Kidney glomerular epithelial cell (primary cell): ENCODE data around the gene RABGGTA.

ENCODE experiments used
- DNase-seq: peaks from one replicate; lab custom pipeline; 2025; lab: John Stamatoyannopoulos, UW

Gene RABGGTA

GRCh38 chr14:24279301-24280186, 8.1 kb upstream of the RABGGTA start:
- no peak for DNase-seq

GRCh38 chr14:24278424-24278823, 7.0 kb upstream of the RABGGTA start:
- no peak for DNase-seq

GRCh38 chr14:24277606-24278321, 6.4 kb upstream of the RABGGTA start:
- DNase-seq: no peak

GRCh38 chr14:24277071-24277470, 5.7 kb upstream of the RABGGTA start:
- DNase-seq: no peak

GRCh38 chr14:24274101-24274543, 2.7 kb upstream of the RABGGTA start:
- DNase-seq: no peak

- DNase-seq: peak; percentile 2
These were observed 2.1 kb upstream of the RABGGTA start for GRCh38 chr14:24273422-24273998.

- no peak for DNase-seq
These were observed 1.1 kb upstream of the RABGGTA start for GRCh38 chr14:24272467-24272866.

GRCh38 chr14:24271834-24272263, 452 bp upstream of the RABGGTA start:
- no peak for DNase-seq

- no peak for DNase-seq
These were observed 762 bp downstream of the RABGGTA start for GRCh38 chr14:24270537-24271133.

GRCh38 chr14:24269910-24270536, 1.4 kb downstream of the RABGGTA start:
- no peak for DNase-seq

- DNase-seq: no peak
These were observed 2.0 kb downstream of the RABGGTA start for GRCh38 chr14:24269368-24269767.

- no peak for DNase-seq
These were observed 3.2 kb downstream of the RABGGTA start for GRCh38 chr14:24268225-24268624.

- DNase-seq: no peak
These were observed 3.9 kb downstream of the RABGGTA start for GRCh38 chr14:24267516-24267915.

- no peak for DNase-seq
These were observed 4.8 kb downstream of the RABGGTA start for GRCh38 chr14:24266344-24267244.

- DNase-seq: no peak
These were observed 7.1 kb downstream of the RABGGTA start for GRCh38 chr14:24264298-24264697.

GRCh38 chr14:24263848-24264247, 7.5 kb downstream of the RABGGTA start:
- DNase-seq: no peak

GRCh38 chr14:24262821-24263733, 8.3 kb downstream of the RABGGTA start, which contains the start of gene TGM1:
Gene TGM1, minus strand, starts transcription at chr14:24263177. Its CDS starts 825 bp downstream, at chr14:24262352.
- DNase-seq: no peak

- DNase-seq: no peak
These were observed 9.4 kb downstream of the RABGGTA start for GRCh38 chr14:24261969-24262327.

- no peak for DNase-seq
These were observed 10.0 kb downstream of the RABGGTA start for GRCh38 chr14:24261256-24261968.
